HEK293 (cell line): ENCODE data around the gene CMYA5.

Source experiments
- CTCF ChIP-seq: fragments of 450-650 bp; formaldehyde crosslinking; IDR thresholded peaks from 2 replicates; pipeline ENCODE4 v1.5.1; 2016; ENCODE audit warnings: missing biosample characterization, missing genetic modification characterization
- ZNF292 ChIP-seq: fragments of 450-650 bp; formaldehyde crosslinking; IDR thresholded peaks from 2 replicates; pipeline ENCODE4 v1.5.1; 2016; ENCODE audit warnings: low read depth, missing biosample characterization, missing genetic modification characterization, borderline replicate concordance

- TF ChIP-seq CTCF (tag by site-specific recombination) (no peak), ZNF292 (tag by site-specific recombination) (no peak)
Measured at GRCh38 chr5:79792463-79792862, 102.8 kb downstream of the CMYA5 start.
